DLD1 (cell line): ENCODE measurements around the gene RAB3C.

Experiments used
- in situ Hi-C: cut with HindIII; loops from 2 replicates; pipeline ENCODE4 v1.10.0; 2017; ENCODE audit warnings: low sequenced_read_pairs

RAB3C gene

DNA sequence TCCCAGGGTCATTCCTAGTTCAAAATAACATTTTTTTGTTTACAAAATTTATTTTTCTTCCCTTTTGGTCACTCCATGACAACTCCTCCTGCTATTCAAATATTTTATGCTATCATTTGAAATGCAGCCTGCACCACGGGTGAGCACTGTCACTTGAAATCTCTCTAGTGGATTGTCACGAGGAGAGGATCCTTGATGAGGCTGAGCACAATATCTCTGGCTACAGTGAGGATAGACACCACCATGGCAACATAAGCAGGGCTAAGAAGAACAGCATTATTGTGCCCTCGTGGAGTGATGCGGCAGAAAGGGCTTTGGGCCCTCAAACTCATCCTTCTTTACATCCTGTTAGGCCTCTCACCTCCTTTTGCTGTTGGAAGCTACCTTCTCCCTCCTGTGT lies 321.9 kb downstream of the RAB3C start:
- in situ Hi-C loops, result no loop called here

DNA sequence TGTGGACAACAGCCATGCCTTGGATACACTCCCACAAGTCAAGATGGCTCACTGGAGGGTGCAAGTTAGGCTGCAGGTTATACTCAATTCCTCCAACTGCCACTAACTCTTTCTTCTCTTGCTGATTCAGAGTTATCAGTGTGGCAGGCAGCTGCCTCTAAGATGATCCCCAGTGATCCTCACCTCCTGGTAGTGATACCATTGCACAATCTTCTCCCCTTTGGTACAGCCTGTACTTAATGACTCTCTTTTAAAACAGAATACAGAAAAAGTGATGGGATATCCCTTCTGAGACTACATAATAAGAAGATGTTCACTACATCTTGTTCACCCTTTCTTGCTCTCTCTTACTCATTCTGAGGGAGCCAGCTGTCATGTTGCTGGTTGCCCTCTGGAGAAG lies 323.1 kb downstream of the RAB3C start:
- in situ Hi-C loops, result no loop called here
